Cardiac septum (tissue), 1 donor: ENCODE data around the gene BCL7B. TPM values are rescaled to one million over a fixed set of nuclear protein-coding genes. Genes with fewer than 3 reads are reported as not detected.
"Not testable (repeated sequence)": the region's sequence is repeated elsewhere in the genome, so short reads cannot be mapped to it uniquely, and the experiment has no call there.

ENCODE experiments used
- DNase-seq: peaks from one replicate; pipeline ENCODE4 v3.0.0-alpha.2; 2020; ENCODE audit warnings: low spot score
- intact Hi-C: fragments of 100-400 bp; cut with DNase I; formaldehyde crosslinking; loops from one replicate; pipeline ENCODE4 v1.14.0; 2022
- total RNA-seq: library from RNA; stranded (reverse); fragmentation: NEBNext Ultra II Directional; extraction: Animal tissue kit (Norgen Biotek cat#: 25700); gene quantifications from one replicate; pipeline ENCODE4 v1.2.1, GENCODE V29; 2021
- donor health status: DM: no; HTN: no; CAD: no.

BCL7B gene
- total RNA-seq, 1 donor from 2014 or later = 68.9 TPM

GRCh38 chr7:73577627-73578341 lies 20.3 kb upstream of the BCL7B start:
- intact Hi-C loops = loop anchor here (1.0 to 2.0 kb wide), 2 partner anchors 20 to 55 kb away; partner anchors contain the start of genes BAZ1B and BCL7B
- no peak for DNase-seq

- intact Hi-C loops = no loop called here
- DNase-seq = peak; percentile 67
These were observed 16.3 kb upstream of the BCL7B start for GRCh38 chr7:73573791-73574190.

- DNase-seq = peak; percentile 36
- intact Hi-C loops = no loop called here
These were observed 15.8 kb upstream of the BCL7B start for GRCh38 chr7:73573276-73573675.

DNA sequence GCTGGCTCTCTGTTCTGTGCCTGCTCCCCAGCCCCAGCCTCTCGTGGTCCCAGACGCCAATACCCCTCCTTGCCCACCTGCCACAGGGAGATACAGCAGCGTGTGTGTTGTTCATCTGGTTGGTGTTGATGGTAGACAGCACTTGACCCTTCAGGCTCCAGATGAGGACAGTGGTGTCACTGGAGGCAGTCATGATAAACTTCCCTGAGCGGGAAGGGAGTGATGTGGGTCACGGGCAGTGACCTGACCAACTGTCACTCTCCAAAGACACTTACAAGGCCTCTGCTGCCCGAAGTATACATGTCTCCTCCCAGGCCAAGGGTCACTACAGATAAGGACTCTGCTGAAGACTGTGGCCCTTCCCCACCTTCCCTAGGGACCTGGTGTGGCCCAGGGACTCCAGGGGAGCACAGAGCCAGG lies 15.3 kb upstream of the BCL7B start:
- DNase-seq = peak; percentile 70
- intact Hi-C loops = no loop called here

DNA sequence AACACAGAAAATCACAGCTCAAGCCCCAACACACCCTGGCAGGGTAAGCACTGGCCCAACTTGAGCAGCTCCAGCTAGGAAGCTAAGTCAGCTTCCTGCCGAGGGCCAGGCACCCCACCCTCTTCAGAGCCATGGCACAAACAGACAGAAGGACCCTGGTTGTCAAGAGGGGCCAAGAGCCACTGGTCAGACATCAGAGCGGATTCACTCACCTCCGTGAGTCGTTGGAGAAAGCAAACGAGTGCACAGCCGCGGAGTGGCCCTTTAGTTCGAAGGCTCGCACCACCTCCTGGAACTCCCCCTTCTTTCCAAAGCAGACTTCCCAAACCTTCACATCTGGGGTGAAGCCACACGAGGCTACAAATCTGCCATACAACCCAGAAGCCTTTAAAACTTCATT lies 13.5 kb upstream of the BCL7B start:
- intact Hi-C loops = no loop called here

DNA sequence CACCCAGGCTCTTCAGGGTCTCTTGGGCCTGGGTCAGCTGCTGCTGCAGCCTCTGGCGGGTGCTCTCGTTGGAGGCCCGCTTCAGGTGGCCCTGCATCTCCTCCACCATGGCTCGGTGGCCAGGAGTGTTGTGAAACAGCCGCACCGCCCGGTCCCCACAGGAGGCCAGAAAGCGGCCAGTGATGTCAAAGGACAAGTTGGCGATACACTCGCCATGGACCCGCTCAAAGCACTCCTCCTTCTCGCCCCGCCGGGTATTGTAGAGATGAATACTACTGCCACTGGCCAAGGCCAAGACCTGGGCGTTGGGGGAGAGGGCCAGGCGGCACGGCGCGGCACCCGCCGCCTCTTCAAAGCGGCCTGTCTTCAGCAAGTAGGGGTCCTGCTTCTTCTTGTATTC lies 13.0 kb upstream of the BCL7B start:
- intact Hi-C loops = no loop called here
- DNase-seq = no peak

More for the DNA sequence above, 13.5 kb upstream of the BCL7B start:
- DNase-seq = peak; percentile 49

- DNase-seq = no peak
- intact Hi-C loops = no loop called here
These were observed 11.6 kb upstream of the BCL7B start for GRCh38 chr7:73569042-73569608.

DNA sequence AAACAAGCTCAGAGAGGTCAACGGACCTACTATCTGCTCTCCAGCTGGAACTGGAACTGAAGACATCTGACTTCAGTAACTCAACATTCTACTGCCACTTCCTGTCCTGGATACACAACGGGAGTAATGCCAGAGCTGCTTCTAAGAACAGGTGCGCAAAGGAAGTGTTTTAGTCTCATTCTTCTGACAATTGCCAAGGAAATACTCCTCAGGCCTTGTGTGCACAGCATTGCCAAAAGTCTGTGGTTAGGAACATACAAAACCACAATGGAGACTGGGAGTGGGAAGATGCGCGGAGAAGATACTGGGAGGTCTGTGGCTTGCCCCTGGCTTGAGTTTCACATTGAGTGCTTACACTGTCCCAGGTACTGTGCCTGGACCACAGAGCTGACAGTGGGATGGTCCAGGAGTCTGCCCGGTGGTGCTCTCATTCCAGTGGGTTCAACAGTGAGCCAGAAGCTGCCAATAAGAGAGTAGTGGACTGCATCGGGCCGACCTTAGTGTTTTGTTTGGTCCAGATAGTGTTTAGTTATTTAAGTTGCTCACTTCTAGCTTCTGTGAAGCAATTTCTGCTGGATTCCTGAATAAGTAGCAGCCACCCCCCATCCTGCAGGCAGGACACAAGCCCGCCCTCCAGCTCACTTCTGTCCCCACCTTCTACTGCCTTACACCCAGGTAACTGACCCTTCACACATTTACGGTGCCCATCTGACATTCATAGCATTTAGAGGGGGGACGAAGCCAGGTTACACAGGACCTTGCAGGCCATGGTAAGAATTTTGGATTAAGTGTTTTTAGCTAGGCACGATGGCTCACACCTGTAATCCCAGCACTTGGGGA lies 10.6 kb upstream of the BCL7B start:
- intact Hi-C loops = no loop called here
- DNase-seq = no peak

- no peak for DNase-seq
- intact Hi-C loops = no loop called here
These were observed 9.7 kb upstream of the BCL7B start for GRCh38 chr7:73567140-73567539.

- intact Hi-C loops = not testable (repeated sequence)
These were observed 8.9 kb upstream of the BCL7B start for GRCh38 chr7:73566431-73566830.

GRCh38 chr7:73565675-73566340 lies 8.3 kb upstream of the BCL7B start:
- no peak for DNase-seq
- intact Hi-C loops = no loop called here

More at GRCh38 chr7:73566431-73566830, 8.9 kb upstream of the BCL7B start:
- DNase-seq = not testable (repeated sequence)

- intact Hi-C loops = no loop called here
- no peak for DNase-seq
These were observed 2.8 kb upstream of the BCL7B start for GRCh38 chr7:73560109-73560835.

DNA sequence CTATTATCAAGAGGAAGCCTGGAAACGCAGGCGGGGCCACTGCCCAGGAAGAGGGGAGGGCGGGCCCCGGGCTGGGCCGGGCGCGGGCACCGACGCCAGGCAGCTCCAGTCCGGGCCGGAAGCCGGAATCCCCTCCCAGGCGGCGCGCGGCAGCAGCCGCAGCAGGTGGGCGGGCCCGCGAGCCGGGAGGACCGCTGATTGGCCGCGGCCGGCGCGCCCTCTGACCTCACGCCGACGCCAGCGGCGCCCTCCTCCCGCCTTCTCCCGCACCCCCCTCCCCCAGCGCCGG lies 438 bp downstream of the BCL7B start:
- DNase-seq = peak; percentile 96
- intact Hi-C loops = loop anchor here (1.0 to 2.0 kb wide), 2 partner anchors 21 to 34 kb away; partner anchors contain the start of genes BAZ1B and TBL2

- DNase-seq = no peak
- intact Hi-C loops = loop anchor here (1.0 to 2.0 kb wide), 2 partner anchors 22 to 34 kb away; partner anchors contain the start of genes BAZ1B and TBL2
These were observed 1.0 kb downstream of the BCL7B start for GRCh38 chr7:73556208-73557107.

DNA sequence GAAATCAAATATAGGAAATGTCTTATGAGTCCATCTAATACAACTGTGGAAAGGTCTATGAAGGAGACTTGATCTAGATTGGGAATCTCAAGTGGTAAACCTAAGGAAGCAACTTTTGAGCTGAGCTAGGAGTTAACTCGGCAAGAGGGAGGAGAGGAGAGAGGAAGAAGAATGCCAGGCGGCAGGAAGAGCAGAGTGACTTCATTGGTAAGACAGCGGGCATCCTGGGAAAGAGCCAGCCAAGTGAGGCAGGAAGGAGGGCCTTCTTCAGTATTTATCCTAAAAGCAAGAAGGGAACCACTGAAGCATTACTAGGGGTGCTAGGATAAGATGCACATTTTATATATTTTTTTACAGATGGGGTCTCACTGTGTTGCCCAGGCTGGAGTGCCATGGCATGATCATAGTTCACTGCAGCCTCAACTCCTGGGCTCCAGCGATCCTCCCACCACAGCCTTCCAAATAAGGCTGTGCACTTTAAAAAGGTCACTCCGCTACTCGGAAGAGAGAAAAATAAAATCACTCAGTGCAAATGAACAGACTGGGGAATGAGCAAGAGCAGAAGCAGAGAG lies 2.0 kb downstream of the BCL7B start:
- no peak for DNase-seq
- intact Hi-C loops = no loop called here

DNA sequence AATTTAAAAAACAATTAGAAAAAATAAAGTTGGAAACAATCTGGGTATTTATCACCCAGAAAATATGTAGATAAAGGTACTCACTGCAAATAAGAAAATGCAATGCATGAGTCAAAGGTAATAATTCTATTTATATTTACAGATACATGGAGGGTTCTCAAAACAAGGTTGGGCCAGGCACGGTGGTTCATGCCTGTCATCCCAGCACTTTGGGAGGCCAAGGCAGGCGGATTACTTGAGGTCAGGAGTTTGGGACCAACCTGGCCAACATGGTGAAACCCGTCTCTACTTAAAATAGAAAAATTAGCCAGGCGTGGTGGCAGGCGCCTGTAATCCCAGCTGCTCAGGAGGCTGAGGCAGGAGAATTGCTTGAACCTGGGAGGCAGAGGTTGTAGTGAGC lies 7.4 kb downstream of the BCL7B start:
- intact Hi-C loops, DNase-seq: not testable (repeated sequence)

- intact Hi-C loops = no loop called here
- DNase-seq = no peak
These were observed 8.3 kb downstream of the BCL7B start for GRCh38 chr7:73549176-73549575.

GRCh38 chr7:73547841-73548240 lies 9.6 kb downstream of the BCL7B start:
- DNase-seq = no peak

More at GRCh38 chr7:73547841-73548240, 9.6 kb downstream of the BCL7B start:
- intact Hi-C loops = no loop called here
